WTC11 (cell line): ENCODE measurements around the gene ARPC1A.

Experiments used
- CTCF ChIP-seq: fragments of 200-600 bp; IDR thresholded peaks from 2 replicates; pipeline ENCODE4 v1.8.0; 2022; ENCODE audit warnings: antibody characterized with exemption
- ESRRA ChIP-seq: sonication (generic); formaldehyde crosslinking; IDR thresholded peaks from 2 replicates; pipeline ENCODE4 v1.8.1; 2022; ENCODE audit warnings: mild to moderate bottlenecking, missing genetic modification reagents, borderline replicate concordance
- ZNF121 ChIP-seq: sonication (generic); formaldehyde crosslinking; IDR thresholded peaks from 2 replicates; pipeline ENCODE4 v1.8.0; 2023; ENCODE audit warnings: missing genetic modification reagents
- ZNF138 ChIP-seq: sonication (generic); formaldehyde crosslinking; conservative IDR thresholded peaks from 2 replicates; pipeline ENCODE4 v1.8.1; 2022; ENCODE audit warnings: mild to moderate bottlenecking, moderate library complexity, missing genetic modification reagents

GRCh38 chr7:99409806-99410205, 84.1 kb downstream of the ARPC1A start:
- TF ChIP-seq CTCF (no peak), ESRRA (no peak), ZNF138 (CRISPR knock-in tag) (no peak), ZNF121 (CRISPR knock-in tag) (no peak)
